NCI-H1417 treated with DMSO at 0.1 percent for 48 hours (cell line): ENCODE data around the gene FGF18.

Experiments used
- DNase-seq: peaks from one replicate; lab custom pipeline; 2025; lab: John Stamatoyannopoulos, UW

FGF18 gene

DNA sequence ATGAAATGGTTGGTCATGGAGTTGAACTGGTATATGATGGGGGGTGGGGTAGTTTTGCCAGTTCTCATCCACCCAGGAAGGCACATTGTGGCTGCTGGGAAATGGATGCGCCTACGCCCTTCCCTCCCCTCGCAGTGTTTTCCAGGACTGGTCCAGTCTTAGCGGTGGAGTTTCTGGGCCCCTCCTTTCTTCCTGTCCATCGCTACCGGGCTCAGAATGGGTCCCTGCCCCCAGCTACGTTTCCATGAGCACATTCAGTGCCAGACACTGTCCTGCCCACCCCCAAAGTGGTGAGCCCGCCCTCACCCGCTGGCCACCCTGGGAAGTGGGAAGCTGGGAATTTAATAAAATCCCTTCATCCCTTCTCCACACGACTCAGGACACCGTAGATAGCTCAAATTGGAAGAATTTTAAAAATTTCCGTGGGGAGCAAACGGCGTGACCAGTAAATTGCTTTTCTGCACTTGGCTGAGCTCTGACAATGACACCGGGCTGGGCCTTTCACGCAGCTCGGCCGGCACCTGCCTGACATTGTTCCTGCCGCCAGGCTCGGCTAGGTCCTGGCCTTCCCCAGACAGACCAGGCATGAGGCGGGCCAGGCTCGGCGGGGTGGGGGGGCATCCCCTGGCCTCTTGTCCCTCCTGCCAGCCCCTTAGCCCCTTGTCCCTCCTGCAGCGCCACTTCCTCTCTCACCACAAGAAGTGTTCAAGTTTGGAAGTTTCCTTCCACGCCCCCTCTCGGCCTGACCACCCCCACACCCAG, 3.6 kb downstream of the FGF18 start:
- DNase-seq, result no peak

DNA sequence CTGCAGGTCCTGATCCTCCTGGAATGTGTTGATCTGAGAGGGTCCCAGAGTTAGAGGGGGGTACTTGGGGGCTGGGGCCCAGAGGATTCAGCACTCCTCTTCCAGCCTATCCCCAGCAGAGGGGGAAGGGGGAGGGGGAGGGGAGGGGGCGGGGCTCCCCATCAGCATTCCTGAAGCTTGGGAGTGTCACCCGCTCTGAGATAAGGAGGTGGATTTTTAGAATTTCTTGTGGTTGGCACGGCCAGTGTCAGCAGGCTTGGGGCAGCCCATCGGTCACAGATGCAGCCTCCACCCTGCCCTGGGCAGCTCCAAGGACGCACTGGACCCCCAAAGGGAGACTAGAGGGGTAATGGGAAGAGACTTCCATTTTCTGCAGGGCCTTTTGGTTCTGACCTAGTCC, 5.3 kb downstream of the FGF18 start:
- DNase-seq, result no peak

DNA sequence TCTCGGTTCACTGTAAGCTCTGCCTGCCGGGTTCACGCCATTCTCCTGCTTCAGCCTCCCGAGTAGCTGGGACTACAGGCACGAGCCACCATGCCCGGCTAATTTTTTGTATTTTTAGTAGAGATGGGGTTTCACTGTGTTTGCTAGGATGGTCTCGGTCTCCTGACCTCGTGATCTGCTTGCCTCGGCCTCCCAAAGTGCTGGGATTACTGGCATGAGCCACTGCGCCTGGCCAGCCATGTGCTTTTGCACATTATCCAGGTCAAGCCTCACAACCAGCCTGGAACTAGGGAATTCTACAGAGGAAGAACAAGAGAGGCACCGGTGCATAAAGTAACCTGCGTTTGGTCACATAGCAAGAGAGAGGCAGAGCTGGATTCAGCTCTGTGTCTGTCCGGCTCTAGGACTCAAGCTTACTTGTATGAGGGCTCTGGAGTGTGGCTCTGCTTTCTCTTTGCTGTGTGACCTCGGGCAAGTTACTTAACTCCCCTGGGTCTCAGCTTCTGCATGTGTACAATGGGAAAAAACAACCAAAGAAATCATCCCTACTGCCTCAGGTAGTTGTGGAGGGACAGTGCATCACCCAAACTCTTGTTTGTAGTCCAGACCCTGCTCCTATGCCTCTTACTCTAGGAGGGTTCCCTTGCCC, 6.3 kb downstream of the FGF18 start:
- no peak for DNase-seq

GRCh38 chr5:171426266-171426665, 6.8 kb downstream of the FGF18 start:
- DNase-seq, result no peak

DNA sequence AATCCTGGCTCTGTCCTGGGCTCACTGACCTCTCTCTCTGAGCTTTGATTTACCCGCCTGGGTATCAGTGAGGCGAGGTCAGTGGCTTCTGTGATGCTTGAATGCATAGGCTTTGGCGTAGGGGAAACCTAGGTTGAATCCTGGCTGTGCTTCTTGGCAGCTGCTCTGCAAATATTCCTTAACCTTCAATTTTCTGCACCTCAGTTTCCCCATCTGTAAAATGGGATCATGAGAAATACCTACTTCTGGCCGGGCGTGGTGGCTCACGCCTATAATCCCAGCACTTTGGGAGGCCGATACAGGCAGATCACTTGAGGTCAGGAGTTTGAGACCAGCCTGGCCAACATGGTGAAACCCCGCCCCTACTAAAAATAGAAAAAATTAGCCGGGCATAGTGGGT, 7.2 kb downstream of the FGF18 start:
- no peak for DNase-seq

- DNase-seq, result no peak
Measured at GRCh38 chr5:171427318-171428167, 8.1 kb downstream of the FGF18 start.

DNA sequence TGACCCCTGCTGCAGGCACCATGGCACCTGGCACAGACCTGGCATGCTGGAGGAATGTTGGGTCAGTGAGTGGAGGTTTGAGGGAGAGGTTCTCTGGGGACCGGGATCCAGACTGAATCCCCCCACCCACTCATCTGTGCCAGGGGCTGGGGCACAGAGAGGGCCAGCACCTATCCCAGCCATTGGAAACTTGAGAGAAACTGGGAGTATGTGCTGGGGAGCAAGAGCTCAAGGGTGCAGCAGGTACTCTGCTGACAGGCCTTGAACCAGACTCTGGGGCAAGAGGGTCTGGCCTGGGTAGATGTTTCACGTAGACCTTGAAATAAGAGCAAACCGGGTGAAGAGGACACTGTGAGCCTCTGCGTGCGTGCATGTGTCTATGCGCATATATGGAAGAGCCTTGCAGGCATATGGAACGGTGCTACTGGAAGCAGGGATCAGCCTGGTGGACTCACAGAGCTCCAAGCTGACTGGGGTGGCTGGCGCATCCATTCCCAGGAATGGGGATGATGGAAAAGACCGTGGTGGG, 8.8 kb downstream of the FGF18 start:
- DNase-seq, result no peak

DNA sequence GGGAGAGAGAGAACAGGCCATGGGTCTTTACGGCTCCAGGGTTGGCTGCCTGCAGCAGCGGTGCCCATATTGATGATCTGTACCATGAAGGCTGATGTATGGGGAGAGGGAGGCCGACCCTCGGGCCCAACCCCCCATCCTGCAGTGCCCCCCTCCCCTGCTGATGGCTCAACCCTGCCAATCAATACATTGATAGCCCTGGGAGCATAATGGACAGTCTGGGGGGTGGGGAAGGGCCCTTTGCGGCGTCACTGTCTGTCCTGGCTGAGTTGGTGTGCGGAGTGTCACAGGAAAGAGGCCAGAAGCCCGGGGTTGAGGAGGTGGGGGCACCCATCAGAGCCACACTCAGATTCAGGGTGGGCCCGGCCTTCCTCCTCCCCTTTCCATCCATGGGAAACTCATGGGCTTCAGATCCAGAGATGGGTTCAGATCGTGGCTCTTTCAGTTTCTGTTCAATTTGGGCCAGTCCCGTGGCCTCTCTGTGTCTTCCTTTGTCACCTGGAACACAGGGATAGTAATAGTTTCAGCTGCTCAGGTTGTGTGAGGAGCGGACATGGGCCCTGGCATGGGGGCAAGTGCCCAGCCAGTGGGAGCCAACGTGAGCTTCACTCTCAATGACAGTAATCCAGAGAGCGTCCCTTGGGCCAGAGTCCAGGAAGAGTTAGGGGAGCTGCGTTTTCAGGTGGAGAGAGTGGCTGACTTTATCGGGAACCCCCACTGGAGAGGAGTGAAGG, 9.5 kb downstream of the FGF18 start:
- no peak for DNase-seq

DNA sequence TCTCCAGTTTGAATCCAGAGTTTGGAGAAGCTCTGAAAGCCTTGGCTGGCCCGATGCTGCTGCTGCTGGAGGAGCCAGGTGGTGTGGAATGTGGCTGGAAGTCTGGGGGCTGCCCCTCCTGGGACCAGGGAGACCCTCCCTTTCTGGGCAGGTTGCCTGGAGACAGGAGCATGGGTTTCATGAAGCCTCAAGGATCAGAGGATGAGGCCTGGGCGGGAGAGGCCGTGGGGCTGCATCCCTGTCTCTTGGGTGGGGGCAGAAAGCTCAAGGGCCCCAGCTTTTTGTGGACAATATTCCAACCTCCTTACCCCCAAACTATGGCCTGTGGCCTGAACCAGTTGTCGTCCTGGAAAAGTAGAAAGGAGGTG, 10.1 kb downstream of the FGF18 start:
- DNase-seq, result no peak

- DNase-seq, result no peak
Measured at GRCh38 chr5:171431251-171431777, 11.9 kb downstream of the FGF18 start.

GRCh38 chr5:171432076-171432475, 12.6 kb downstream of the FGF18 start:
- DNase-seq, result no peak

GRCh38 chr5:171432583-171433351, 13.3 kb downstream of the FGF18 start:
- no peak for DNase-seq

GRCh38 chr5:171433352-171433698, 13.9 kb downstream of the FGF18 start:
- DNase-seq, result no peak

DNA sequence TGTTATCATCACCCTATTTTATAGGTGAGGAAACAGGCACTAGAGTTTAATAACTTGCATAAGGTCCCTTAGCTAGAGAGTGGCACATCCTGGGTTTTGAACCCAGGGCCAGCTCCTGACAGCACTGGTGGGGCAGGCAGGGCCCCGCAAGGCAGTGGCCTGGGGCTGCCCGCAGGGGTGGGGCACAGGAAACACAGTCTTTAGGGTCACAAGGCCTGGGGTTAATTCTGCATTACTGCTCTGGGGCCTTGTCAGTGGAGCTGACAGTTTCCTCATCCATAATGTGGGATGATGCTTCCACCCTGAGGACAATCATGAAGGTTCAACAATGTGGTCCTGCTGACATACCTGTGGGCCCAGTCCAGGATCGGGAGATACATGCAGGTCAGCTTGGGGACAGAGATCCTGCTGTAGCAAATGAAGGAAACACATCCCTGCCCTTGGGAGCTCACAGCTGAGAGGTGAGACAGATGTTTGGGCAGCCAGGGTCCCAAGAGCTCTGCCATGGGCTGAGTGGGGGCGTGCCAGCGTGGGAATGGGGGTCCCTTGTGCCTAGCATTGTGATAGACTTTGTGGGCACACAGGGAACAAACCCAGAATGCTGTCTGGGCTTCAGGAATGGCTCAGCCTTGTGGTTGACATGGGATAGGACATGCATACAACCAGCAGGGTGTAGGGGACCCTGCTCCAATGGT, 14.7 kb downstream of the FGF18 start:
- no peak for DNase-seq

DNA sequence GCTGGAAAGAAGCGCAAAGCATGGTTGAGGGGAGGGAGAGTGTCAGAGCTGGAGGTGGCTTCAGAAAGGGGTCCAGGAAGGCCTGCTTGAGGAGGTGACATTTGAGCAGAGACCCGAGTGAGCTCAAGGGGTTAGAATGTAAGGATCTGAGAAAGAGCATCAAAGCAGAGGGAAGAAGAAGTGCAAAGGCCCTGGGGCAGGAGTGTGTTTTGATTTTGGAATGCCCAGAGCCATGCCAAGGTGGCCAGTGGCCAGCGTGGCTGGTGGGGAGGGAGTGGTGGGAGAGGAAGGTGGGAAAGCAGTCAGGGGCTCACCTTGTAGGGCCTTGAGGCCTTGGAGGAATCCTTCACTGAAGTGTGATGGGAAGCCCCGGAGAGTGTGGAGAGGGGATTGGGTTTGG, 15.4 kb downstream of the FGF18 start:
- no peak for DNase-seq

- DNase-seq, result no peak
Measured at GRCh38 chr5:171435908-171436307, 16.5 kb downstream of the FGF18 start.

- no peak for DNase-seq
Measured at GRCh38 chr5:171436804-171437285, 17.4 kb downstream of the FGF18 start.

DNA sequence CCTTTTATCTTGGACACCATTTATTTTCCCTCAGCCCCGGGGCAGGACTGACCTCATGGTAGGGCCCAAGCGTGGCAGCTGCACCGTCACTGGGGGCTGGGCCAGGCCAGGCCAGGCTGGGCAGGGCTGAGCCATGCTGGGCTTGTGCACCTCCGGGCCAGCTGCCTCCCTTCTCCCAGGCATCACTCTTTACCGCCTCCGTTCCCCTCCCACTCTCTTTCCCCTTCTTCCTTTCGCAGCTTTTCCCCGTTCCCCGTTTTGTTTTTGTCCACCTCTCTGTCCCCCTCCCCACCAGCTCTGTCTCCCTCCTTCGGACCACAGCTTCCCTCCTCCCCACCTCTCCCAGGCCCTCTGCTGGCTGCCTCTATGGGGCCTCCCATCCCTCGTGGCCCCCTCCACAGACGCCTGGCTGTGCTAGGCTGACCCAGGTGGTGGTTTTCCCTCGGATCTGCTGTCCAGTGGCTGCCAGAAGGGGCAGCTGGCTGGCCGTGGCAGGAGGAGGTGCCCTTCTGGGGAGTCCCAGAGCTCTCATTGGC, 17.9 kb downstream of the FGF18 start:
- no peak for DNase-seq

- no peak for DNase-seq
Measured at GRCh38 chr5:171438738-171439137, 19.3 kb downstream of the FGF18 start.

GRCh38 chr5:171441246-171441791, 21.9 kb downstream of the FGF18 start:
- DNase-seq, result no peak
